Inflammatory macrophage treated with lipopolysaccharide for 4 hours (primary cell): Measurements from ENCODE around the gene RGS3.
A peak's percentile ranks its signal among the peaks of the same experiment; 100 is the strongest.

Experiments used
- DNase-seq: peaks from one replicate; pipeline ENCODE4 v3.0.0-alpha.2; 2020

The RGS3 gene

GRCh38 chr9:113514061-113514460 is 50.5 kb downstream of the RGS3 start:
- DNase-seq, result no peak

- DNase-seq, result no peak
Measured at GRCh38 chr9:113514748-113515147, 51.2 kb downstream of the RGS3 start.

- DNase-seq, result no peak
Measured at GRCh38 chr9:113515862-113516261, 52.3 kb downstream of the RGS3 start.

- peak; percentile 77 for DNase-seq
Measured at GRCh38 chr9:113516840-113517577, 53.5 kb downstream of the RGS3 start.

DNA sequence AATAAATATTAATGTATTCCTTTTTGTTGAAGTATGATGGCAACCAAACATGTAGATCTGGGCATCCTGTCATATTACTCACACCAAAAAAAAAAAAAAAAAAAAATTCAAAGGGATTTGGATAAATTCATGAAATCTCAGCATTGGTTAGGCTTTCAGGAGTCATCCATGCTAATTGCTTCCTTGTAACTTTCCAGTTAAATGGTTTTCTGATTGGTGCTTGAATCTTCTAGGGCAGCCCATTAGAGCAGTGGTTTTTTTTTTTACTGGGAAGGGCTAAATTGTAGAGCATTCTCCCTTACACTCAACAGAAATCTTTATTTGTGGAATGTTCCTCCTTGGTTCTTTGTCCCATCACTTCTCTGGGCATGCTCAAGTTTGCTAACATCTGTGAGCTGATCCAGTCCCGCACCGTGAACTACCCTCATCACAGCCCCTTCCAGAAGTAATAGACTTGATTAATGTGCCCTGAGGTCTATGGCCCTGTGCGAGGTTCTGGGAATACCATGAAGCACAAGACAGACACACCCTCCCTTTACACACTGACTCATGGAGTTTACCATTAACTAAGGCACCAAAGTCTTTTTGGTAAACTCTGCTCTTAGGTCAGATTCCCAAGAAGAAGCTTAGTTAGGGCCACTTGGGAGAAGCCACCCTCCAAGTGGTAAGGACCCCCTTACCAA is 56.0 kb downstream of the RGS3 start:
- DNase-seq, result no peak

DNA sequence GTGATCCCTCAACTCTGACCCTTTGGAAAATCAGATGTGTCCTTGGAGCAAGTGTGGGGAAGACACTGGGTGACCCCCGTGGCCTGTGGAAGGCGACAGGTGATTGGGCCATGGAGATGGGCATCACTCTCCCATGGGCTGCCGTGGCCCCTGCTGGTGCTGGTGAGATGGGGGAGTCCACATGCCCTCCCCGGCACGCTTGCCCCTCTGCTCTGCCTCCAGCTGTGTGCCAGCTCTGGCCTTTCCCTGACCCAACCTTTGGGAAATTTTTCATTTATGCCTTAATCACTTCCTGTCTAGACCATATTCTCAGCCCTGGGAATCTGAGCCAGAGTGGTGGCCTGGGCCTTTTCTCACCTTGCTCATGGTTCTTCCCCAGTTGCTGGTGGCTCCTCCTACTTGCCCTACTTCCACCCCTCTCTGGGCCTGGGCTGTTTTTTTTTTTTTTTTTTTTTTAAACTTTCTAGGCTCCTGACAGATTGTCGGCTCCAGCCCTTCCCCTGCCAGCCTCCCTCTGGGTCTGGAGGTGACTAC is 56.6 kb downstream of the RGS3 start:
- DNase-seq, result peak; percentile 50

DNA sequence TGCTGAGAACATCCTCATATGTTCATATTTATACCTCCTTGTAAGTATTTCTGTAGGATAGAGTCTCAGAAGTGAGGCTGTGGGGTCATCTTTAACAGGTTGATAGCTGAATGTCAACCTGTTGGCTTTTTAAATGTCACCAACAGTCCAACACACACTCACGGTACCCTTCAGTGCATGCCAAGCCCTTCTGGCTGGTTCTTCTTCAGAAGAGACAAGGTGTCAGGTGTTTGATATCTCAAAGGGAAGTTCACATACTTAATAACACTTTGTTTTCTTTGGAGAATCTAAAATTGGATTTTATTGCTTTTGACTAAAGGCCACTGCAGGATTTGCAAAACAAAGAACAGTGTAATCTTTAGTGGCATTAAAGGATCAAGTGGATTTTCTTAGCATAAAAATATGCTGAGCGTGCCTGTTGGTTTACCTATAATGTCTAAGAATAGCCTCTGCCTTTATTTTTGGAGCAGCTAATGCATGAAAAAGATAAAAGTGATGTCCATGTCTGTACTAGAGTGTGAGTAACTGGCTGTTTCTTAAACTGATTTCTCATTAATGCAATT is 58.2 kb downstream of the RGS3 start:
- no peak for DNase-seq

DNA sequence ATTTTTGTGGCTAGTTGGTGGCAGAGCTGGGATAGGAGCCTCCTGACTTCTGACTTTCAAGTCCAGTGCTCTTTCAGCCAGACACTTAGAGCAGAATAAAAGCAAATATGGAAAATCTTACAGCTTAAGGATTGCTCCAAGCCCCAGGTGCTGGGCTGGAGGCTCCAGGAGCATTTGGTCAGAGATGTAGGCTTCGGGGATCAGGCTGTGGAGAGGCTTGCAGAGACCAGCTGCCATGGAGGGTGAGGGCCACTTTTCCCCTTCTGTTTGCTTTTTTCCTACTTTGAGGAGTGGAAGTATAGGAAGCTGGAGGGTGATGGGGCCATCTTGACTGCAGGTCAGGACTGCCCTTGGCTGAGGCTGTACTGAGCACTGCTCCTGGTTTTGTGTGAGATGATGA is 58.9 kb downstream of the RGS3 start:
- no peak for DNase-seq

DNA sequence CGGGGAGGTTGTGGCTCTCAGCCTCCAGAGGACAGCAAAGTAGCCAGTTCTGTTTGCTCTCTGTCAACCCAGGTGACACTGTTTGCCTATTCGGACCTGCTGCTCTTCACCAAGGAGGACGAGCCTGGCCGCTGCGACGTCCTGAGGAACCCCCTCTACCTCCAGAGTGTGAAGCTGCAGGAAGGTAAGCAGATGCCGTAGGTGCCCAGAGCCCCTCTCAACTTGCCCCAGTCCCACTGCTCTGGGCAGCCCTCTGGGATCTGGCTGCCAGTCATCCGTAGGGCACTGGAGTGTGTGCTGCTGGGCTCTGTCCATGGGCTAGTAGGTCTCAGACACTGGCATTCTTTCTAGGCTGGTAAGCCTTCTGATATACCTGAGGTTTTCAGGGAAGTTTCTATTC is 59.3 kb downstream of the RGS3 start:
- DNase-seq, result no peak

DNA sequence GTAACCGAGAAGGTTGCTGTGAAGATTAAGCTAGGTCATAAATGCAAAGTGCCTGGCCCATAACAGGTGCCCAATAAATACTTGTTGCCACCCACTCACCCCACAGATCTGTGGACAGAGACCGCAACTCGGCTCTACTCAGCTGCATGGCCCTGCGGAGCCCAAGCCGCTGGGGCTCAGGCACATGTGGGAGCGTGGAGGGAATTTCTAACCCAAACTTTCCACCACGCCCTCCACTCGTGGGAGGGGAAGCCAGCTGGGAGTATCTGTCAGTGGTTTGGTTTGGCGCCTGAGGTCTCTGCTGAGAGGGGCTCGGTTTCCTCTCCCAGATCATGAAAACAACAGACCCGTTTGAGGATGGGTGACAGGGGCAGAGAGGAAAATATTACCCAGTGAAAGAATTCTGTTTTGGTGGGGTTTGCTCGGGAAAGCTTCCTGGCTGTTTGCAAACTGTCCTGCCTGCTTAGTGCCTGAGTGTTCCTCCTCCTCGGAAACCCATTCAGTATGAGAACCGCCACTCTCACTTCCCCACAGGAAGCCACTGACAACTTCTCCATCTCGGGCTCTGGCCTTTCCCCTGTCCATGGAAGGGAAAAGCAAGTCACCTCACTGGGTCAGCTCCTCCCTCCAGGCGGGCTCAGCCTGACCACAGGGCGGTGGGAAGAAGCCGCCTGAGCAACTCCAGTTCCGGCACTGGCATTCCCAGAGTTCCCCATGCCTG is 60.1 kb downstream of the RGS3 start:
- peak; percentile 94 for DNase-seq

GRCh38 chr9:113524468-113524867 is 60.9 kb downstream of the RGS3 start:
- DNase-seq, result peak; percentile 46

DNA sequence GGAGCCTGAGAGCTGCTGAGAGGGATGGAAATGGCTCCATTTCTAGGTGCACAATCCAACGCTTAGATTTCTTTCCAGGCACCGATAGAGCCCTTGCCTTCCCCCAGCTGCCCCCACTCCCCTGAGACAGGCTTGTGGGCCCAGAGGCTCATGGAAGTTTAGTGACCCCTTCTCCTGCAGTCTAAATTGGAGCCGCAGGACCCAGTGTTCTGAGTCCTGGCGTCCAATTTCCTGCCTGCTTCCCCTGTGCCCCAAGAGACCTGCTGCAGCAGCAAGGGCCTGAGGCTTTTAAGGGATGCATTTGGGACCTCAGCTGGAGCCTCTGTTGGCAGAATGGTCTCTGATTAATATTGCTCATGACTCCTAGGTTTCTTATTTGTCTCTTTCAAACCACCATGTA is 61.7 kb downstream of the RGS3 start:
- DNase-seq, result no peak

DNA sequence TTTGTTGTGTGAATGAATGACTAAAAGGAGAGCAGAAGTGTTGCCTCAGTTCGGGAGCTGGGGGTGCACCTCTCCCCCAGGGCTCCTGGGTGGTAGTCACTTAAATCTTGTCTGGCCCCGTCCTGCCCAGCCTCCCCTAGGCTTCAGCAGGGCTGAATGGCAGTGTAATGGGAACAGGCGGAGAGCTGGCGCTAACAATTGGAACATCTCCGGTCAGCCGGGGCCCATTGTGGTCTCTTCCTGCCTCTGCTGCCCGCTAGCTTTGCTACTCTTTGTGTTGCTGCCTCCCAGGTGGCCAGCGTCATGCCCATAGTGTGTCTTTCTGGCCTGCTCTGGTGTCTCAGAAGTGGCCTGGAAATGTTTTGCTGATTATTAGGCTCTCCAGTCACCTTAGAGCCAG is 62.3 kb downstream of the RGS3 start:
- no peak for DNase-seq

DNA sequence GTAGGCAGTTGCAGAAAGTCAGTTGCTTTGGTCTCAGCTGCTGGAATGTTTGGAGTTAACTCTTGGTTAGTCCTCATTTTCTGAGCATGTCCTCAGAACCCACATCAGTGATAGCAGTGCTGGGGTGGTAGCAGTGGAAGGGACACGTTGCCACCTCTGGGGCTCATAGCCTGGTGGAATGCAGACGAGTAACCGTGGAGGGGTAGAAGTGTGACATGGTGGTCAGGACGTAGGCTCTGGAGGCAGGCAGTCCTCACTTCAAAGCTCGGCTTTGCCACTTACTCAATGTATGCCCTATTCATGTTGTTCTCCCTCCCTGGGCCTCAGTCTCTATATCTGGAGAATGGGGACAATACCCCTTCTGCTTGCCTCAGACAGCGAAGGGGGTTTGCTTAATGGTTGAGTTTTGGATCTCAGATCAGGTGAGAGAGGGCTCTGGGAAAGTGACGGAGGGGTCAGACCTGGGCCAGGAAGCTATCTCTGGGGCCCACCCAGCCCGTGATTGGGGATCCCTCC is 62.8 kb downstream of the RGS3 start:
- no peak for DNase-seq

DNA sequence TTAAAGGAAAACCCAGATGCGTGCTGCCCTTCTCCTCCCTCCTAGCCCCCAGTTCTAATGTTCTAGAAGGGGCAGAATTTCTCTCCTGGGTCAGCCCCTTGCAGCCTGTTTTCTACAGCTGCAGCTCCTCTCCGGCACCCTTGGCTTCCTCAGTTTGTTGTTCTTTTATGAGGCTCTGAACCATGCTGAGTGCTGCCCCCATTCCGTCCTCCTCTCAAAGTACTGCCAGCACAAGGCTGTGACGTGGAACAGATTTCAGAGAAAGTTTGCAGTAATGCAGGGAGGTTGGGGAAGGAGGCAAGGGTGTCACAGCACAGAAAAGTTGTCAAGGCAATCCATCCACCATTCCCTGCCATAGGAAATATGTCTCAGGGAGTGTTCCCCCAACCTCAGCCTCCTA is 63.3 kb downstream of the RGS3 start:
- no peak for DNase-seq

DNA sequence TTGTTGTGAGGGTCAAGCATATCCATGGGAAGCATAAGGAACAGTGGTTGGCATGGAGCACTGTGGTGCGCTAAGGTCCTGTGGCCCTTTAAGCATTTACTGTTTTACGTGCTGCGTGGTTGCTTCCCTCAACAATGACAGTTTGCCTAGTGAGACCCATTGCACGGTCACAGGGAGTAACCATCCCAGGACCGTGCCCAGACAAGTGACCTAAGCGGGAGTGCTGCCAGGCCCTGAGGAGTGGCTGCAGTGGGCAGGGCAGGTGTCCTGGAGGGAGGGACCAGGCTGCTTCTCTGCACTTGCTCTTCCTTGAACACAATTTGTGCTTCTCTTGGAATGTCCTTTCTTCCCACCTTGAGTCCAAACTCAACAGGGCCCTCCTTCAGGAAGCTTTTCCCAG is 64.6 kb downstream of the RGS3 start:
- DNase-seq, result no peak

DNA sequence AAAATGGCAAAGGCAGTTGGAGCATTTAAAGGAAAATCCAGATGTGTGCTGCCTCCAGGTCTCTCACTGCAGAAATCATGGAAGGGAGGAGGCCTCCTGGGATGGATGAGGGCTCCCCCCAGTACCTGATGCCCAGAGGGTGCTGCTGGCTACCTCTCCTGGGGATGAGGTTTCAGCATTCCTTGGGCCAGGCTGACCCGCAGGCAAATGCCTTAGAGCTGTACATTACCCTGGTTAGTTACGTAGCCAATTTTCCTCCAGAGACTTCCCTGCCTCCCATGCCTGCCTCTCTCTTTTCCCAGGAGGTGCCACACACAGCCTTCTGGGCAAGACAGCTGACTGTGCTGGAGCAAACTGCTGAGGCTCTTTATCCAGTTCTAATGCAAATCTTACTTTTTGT is 65.3 kb downstream of the RGS3 start:
- DNase-seq, result no peak

GRCh38 chr9:113529336-113530009 is 65.9 kb downstream of the RGS3 start:
- no peak for DNase-seq

- no peak for DNase-seq
Measured at GRCh38 chr9:113530022-113530635, 66.6 kb downstream of the RGS3 start.

GRCh38 chr9:113530942-113531341 is 67.4 kb downstream of the RGS3 start:
- no peak for DNase-seq

DNA sequence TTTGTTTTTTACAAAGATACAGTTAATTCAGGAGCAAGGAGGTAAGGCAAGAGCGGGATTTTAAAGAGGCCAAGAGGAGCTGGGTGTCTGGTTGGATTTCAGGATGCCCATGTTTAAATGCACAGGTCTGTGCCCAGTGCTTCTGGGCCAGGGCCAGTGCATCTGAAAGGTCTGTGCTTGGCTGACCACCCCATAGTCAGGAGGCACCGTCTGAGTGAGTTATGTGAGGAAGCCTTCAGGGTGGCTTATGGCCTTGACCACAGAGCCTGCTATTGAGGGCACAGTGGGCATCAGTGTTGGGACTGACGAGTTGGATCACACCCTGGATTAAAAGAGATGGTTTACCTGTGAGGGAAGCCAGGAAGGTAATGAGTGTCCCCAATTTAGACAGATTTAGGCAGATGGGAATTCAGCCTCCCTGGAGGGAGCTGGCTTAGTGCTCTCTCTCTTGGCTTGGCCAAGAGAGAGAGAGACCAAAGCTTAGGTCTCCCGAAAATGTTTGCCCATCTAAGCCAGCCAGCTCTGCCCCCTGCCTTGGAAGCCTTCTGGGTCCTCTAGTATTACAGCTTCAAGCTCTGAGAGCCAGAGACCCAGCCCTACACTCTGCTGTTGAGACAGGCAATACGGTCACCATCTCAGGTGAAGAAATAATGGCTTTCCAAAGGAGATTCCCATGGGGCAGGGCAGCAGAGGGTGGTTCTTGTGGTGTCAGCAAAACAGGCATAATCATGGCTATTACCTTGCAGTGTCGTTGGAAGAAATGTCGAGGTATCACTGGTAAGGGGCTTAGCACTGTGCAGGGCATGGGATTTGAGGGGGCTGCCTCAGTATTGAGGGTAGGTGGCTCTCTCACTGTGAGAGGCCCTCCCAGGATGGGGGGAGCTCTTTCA is 68.6 kb downstream of the RGS3 start:
- DNase-seq, result no peak
